ENCODE results near the gene SP8. TPM values are rescaled to one million over a fixed set of nuclear protein-coding genes. Genes with fewer than 3 reads are reported as not detected.

Gene SP8
- total RNA-seq, 1 donor from 2014 or later = not detected

- intact Hi-C loops (cut with DNase I) = no loop called here
- ATAC-seq (no peak), DNase-seq (ENCODE audit: low spot score) (no peak)
Observed at GRCh38 chr7:20795881-20796280, 9.2 kb upstream of the SP8 start.

GRCh38 chr7:20795361-20795760, 8.7 kb upstream of the SP8 start:
- ATAC-seq (no peak), DNase-seq (ENCODE audit: low spot score) (no peak)
- intact Hi-C loops (cut with DNase I) = no loop called here

GRCh38 chr7:20794676-20795075, 8.0 kb upstream of the SP8 start:
- intact Hi-C loops (cut with DNase I) = no loop called here
- DNase-seq (ENCODE audit: low spot score) (no peak), ATAC-seq (no peak)

- intact Hi-C loops (cut with DNase I) = no loop called here
- DNase-seq (ENCODE audit: low spot score) (no peak), ATAC-seq (no peak)
Observed at GRCh38 chr7:20793694-20794394, 7.2 kb upstream of the SP8 start.

- DNase-seq (ENCODE audit: low spot score) (no peak), ATAC-seq (no peak)
- intact Hi-C loops (cut with DNase I) = no loop called here
Observed at GRCh38 chr7:20793248-20793647, 6.6 kb upstream of the SP8 start.

GRCh38 chr7:20791538-20792434, 5.1 kb upstream of the SP8 start:
- ATAC-seq (no peak), DNase-seq (ENCODE audit: low spot score) (no peak)
- intact Hi-C loops (cut with DNase I) = no loop called here

- no peak for DNase-seq (ENCODE audit: low spot score)
- no peak for ATAC-seq
- intact Hi-C loops (cut with DNase I) = no loop called here
Observed at GRCh38 chr7:20790375-20790774, 3.7 kb upstream of the SP8 start.

GRCh38 chr7:20788420-20788990, 1.8 kb upstream of the SP8 start:
- DNase-seq (ENCODE audit: low spot score) (no peak), ATAC-seq (no peak)
- intact Hi-C loops (cut with DNase I) = no loop called here

GRCh38 chr7:20787660-20788419, 1.2 kb upstream of the SP8 start:
- DNase-seq (ENCODE audit: low spot score) (no peak), ATAC-seq (no peak)
- intact Hi-C loops (cut with DNase I) = no loop called here

- no peak for ATAC-seq
- intact Hi-C loops (cut with DNase I) = no loop called here
- no peak for DNase-seq (ENCODE audit: low spot score)
Observed at GRCh38 chr7:20786421-20786778, 286 bp downstream of the SP8 start.

GRCh38 chr7:20786049-20786412, 655 bp downstream of the SP8 start:
- ATAC-seq (no peak), DNase-seq (ENCODE audit: low spot score) (no peak)
- intact Hi-C loops (cut with DNase I) = no loop called here

- ATAC-seq (no peak), DNase-seq (ENCODE audit: low spot score) (no peak)
- intact Hi-C loops (cut with DNase I) = no loop called here
Observed at GRCh38 chr7:20785157-20786048, 1.3 kb downstream of the SP8 start.

GRCh38 chr7:20784388-20785156, 2.1 kb downstream of the SP8 start:
- intact Hi-C loops (cut with DNase I) = no loop called here
- ATAC-seq = peak; percentile 13
- no peak for DNase-seq (ENCODE audit: low spot score)

- intact Hi-C loops (cut with DNase I) = no loop called here
- ATAC-seq (peak; percentile 44), DNase-seq (ENCODE audit: low spot score) (no peak)
Observed at GRCh38 chr7:20783700-20784387, 2.8 kb downstream of the SP8 start.

GRCh38 chr7:20783125-20783699, 3.5 kb downstream of the SP8 start:
- intact Hi-C loops (cut with DNase I) = no loop called here
- DNase-seq (ENCODE audit: low spot score) (no peak), ATAC-seq (no peak)

- DNase-seq (ENCODE audit: low spot score) (no peak), ATAC-seq (no peak)
- intact Hi-C loops (cut with DNase I) = no loop called here
Observed at GRCh38 chr7:20779041-20779440, 7.6 kb downstream of the SP8 start.
